Measurements from ENCODE around the gene NOS1.

DNA sequence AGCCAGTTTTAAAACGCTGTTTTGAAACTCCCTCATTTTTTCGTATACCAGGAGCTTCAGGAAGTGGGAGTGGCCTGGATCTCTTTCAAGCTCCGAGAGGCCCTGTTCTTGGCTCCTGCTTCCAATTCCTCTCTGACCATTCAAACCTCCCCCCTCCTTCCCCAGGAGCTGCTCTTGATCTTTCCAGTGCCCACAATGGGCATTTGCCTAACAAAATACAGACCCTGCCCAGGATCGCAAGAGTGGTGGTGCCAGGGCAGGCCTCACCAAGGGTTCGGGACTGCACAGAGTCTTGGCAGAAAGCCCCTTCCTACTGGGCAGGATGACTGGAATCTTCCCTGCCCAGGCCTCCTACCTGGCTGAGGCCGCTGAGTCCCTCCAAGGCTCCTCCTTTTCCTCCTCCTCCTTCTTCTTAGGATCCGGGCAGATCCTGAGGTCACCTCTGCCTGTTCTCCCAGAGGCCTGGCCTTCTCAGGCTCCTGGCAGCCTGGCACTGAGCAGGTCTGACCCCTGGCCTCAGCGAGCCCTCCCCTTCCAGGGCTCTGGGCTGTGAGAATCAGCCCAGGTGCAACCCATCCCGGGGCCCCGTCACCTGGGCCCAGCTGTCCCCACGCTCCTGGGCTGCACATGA lies 46.9 kb upstream of the NOS1 start:
- TF ChIP-seq RAD21 (conservative IDR thresholded peaks at IDR 0.05) (no peak), POLR2AphosphoS5 (IDR thresholded peaks at IDR 0.05) (no peak), TAF1 (IDR thresholded peaks at IDR 0.05; ENCODE audit: low read depth) (no peak)
- TF ChIP-seq, protein P1, sequence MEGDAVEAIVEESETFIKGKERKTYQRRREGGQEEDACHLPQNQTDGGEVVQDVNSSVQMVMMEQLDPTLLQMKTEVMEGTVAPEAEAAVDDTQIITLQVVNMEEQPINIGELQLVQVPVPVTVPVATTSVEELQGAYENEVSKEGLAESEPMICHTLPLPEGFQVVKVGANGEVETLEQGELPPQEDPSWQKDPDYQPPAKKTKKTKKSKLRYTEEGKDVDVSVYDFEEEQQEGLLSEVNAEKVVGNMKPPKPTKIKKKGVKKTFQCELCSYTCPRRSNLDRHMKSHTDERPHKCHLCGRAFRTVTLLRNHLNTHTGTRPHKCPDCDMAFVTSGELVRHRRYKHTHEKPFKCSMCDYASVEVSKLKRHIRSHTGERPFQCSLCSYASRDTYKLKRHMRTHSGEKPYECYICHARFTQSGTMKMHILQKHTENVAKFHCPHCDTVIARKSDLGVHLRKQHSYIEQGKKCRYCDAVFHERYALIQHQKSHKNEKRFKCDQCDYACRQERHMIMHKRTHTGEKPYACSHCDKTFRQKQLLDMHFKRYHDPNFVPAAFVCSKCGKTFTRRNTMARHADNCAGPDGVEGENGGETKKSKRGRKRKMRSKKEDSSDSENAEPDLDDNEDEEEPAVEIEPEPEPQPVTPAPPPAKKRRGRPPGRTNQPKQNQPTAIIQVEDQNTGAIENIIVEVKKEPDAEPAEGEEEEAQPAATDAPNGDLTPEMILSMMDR (IDR thresholded peaks at IDR 0.05; ENCODE audit: poor library complexity, severe bottlenecking) = no peak
- TF ChIP-seq, protein P2, sequence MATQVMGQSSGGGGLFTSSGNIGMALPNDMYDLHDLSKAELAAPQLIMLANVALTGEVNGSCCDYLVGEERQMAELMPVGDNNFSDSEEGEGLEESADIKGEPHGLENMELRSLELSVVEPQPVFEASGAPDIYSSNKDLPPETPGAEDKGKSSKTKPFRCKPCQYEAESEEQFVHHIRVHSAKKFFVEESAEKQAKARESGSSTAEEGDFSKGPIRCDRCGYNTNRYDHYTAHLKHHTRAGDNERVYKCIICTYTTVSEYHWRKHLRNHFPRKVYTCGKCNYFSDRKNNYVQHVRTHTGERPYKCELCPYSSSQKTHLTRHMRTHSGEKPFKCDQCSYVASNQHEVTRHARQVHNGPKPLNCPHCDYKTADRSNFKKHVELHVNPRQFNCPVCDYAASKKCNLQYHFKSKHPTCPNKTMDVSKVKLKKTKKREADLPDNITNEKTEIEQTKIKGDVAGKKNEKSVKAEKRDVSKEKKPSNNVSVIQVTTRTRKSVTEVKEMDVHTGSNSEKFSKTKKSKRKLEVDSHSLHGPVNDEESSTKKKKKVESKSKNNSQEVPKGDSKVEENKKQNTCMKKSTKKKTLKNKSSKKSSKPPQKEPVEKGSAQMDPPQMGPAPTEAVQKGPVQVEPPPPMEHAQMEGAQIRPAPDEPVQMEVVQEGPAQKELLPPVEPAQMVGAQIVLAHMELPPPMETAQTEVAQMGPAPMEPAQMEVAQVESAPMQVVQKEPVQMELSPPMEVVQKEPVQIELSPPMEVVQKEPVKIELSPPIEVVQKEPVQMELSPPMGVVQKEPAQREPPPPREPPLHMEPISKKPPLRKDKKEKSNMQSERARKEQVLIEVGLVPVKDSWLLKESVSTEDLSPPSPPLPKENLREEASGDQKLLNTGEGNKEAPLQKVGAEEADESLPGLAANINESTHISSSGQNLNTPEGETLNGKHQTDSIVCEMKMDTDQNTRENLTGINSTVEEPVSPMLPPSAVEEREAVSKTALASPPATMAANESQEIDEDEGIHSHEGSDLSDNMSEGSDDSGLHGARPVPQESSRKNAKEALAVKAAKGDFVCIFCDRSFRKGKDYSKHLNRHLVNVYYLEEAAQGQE (IDR thresholded peaks at IDR 0.05; ENCODE audit: borderline replicate concordance) = no peak
